Mammary epithelial cell (primary cell): ENCODE results near the gene PMM2.

ENCODE experiments used
- EZH2 ChIP-seq: IDR thresholded peaks from 2 replicates; pipeline ENCODE4 v1.6.1; 2012; ENCODE audit warnings: low read length, inconsistent platforms, borderline replicate concordance
- TF ChIP-seq, protein P1 (sequence below), 2 donors: IDR thresholded peaks in 1 of 2; conservative IDR thresholded peaks in 1 of 2; 2 replicates each; pipeline ENCODE4 v1.5.1; 2011 to 2012; ENCODE audit warnings: inconsistent platforms in 2 of 2, low read length in 2 of 2, mild to moderate bottlenecking in 2 of 2, control low read depth in 1 of 2, low read depth in 1 of 2; ENCODE audit not compliant: insufficient read depth in 1 of 2; ENCODE audit errors: extremely low read depth in 1 of 2

DNA sequence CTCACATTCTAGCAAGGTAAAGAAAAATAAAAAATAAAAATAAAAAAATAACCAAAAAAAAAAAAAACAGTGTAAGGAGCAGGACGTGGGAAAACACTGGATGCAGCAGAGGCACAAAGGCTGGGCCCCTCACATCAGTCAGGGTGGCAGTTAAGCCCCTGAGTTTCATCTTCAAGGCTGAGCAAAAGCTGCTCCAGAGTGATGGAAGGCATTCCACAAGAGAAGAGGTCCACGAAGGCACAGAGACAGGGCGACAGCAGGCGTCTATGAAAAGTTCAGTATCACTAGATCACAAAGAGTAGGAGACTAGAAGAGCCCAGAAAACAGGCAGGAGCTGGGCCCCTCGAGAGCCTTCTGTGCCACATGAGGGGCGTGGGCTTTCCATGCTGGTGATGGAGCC is 12.2 kb upstream of the PMM2 start:
- TF ChIP-seq, protein P1, sequence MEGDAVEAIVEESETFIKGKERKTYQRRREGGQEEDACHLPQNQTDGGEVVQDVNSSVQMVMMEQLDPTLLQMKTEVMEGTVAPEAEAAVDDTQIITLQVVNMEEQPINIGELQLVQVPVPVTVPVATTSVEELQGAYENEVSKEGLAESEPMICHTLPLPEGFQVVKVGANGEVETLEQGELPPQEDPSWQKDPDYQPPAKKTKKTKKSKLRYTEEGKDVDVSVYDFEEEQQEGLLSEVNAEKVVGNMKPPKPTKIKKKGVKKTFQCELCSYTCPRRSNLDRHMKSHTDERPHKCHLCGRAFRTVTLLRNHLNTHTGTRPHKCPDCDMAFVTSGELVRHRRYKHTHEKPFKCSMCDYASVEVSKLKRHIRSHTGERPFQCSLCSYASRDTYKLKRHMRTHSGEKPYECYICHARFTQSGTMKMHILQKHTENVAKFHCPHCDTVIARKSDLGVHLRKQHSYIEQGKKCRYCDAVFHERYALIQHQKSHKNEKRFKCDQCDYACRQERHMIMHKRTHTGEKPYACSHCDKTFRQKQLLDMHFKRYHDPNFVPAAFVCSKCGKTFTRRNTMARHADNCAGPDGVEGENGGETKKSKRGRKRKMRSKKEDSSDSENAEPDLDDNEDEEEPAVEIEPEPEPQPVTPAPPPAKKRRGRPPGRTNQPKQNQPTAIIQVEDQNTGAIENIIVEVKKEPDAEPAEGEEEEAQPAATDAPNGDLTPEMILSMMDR (conservative IDR thresholded peaks at IDR 0.05 in 1 of 2, IDR thresholded peaks at IDR 0.05 in 1 of 2; ENCODE audit: extremely low read depth in 1 of 2, insufficient read depth in 1 of 2, low read depth in 1 of 2, low read length in 2 of 2): no peak
- TF ChIP-seq EZH2: no peak
